Mammary epithelial cell (primary cell): Measurements from ENCODE around the gene BTG2.

Experiments used
- CTCF ChIP-seq, 2 donors: IDR thresholded peaks in 1 of 2; conservative IDR thresholded peaks in 1 of 2; 2 replicates each; pipeline ENCODE4 v1.5.1; 2011 to 2012; ENCODE audit warnings: inconsistent platforms in 2 of 2, low read length in 2 of 2, mild to moderate bottlenecking in 2 of 2, control low read depth in 1 of 2, low read depth in 1 of 2; ENCODE audit not compliant: insufficient read depth in 1 of 2; ENCODE audit errors: extremely low read depth in 1 of 2
- EZH2 ChIP-seq: IDR thresholded peaks from 2 replicates; pipeline ENCODE4 v1.6.1; 2012; ENCODE audit warnings: low read length, inconsistent platforms, borderline replicate concordance

- TF ChIP-seq CTCF (conservative IDR thresholded peaks at IDR 0.05 in 1 of 2, IDR thresholded peaks at IDR 0.05 in 1 of 2; ENCODE audit: extremely low read depth in 1 of 2, insufficient read depth in 1 of 2, low read depth in 1 of 2, low read length in 2 of 2) (no peak), EZH2 (no peak)
Measured at GRCh38 chr1:203295796-203296195, 9.5 kb upstream of the BTG2 start.
